Globus pallidus (tissue), 1 donor: ENCODE data around the gene SETBP1.

Experiments
- DNase-seq: peaks from one replicate; pipeline ENCODE4 v3.0.0-alpha.2; 2015; ENCODE audit warnings: low spot score

Gene SETBP1

GRCh38 chr18:44938720-44939665, 258.3 kb downstream of the SETBP1 start:
- DNase-seq, result no peak

- DNase-seq, result no peak
These were observed 260.8 kb downstream of the SETBP1 start for GRCh38 chr18:44941516-44941915.

GRCh38 chr18:44942073-44942472, 261.4 kb downstream of the SETBP1 start:
- DNase-seq, result no peak

GRCh38 chr18:44943311-44943881, 262.7 kb downstream of the SETBP1 start:
- DNase-seq, result no peak

- no peak for DNase-seq
These were observed 263.8 kb downstream of the SETBP1 start for GRCh38 chr18:44944461-44944860.

GRCh38 chr18:44945888-44946401, 265.3 kb downstream of the SETBP1 start:
- no peak for DNase-seq

GRCh38 chr18:44946529-44947113, 265.9 kb downstream of the SETBP1 start:
- no peak for DNase-seq

GRCh38 chr18:44949967-44950366, 269.3 kb downstream of the SETBP1 start:
- no peak for DNase-seq

- no peak for DNase-seq
These were observed 270.1 kb downstream of the SETBP1 start for GRCh38 chr18:44950685-44951195.

- no peak for DNase-seq
These were observed 271.1 kb downstream of the SETBP1 start for GRCh38 chr18:44951748-44952147.

- no peak for DNase-seq
These were observed 273.6 kb downstream of the SETBP1 start for GRCh38 chr18:44954257-44954656.

GRCh38 chr18:44955825-44956224, 275.1 kb downstream of the SETBP1 start:
- no peak for DNase-seq

- DNase-seq, result no peak
These were observed 276.3 kb downstream of the SETBP1 start for GRCh38 chr18:44957025-44957424.

GRCh38 chr18:44957461-44957860, 276.8 kb downstream of the SETBP1 start:
- no peak for DNase-seq

- no peak for DNase-seq
These were observed 277.4 kb downstream of the SETBP1 start for GRCh38 chr18:44958040-44958439.

- no peak for DNase-seq
These were observed 277.8 kb downstream of the SETBP1 start for GRCh38 chr18:44958455-44958854.

GRCh38 chr18:44959013-44959412, 278.3 kb downstream of the SETBP1 start:
- DNase-seq, result no peak

- DNase-seq, result no peak
These were observed 279.9 kb downstream of the SETBP1 start for GRCh38 chr18:44960580-44960979.

GRCh38 chr18:44961288-44961995, 280.8 kb downstream of the SETBP1 start:
- no peak for DNase-seq

- DNase-seq, result no peak
These were observed 286.9 kb downstream of the SETBP1 start for GRCh38 chr18:44967599-44967998.

- no peak for DNase-seq
These were observed 287.6 kb downstream of the SETBP1 start for GRCh38 chr18:44968336-44968735.

GRCh38 chr18:44969214-44969795, 288.6 kb downstream of the SETBP1 start:
- DNase-seq, result no peak
